Neural progenitor cell (in vitro differentiated cells): ENCODE measurements around the gene RFX7. TPM values are rescaled to one million over a fixed set of nuclear protein-coding genes. Genes with fewer than 3 reads are reported as not detected.
A peak's percentile ranks its signal among the peaks of the same experiment; 100 is the strongest.

Experiments
- DNase-seq: peaks from one replicate; pipeline ENCODE4 v3.0.0-alpha.2; 2016; ENCODE audit warnings: low spot score
- H2AFZ ChIP-seq: fragments of 200-600 bp; sonication (generic); replicated peaks from 2 replicates; pipeline ENCODE4 v1.6.1; 2016; ENCODE audit warnings: antibody characterized with exemption
- H3F3A ChIP-seq: fragments of 200-600 bp; sonication (generic); 2 replicates; pipeline ENCODE4 v1.6.1; 2016; ENCODE audit warnings: antibody characterized with exemption, low read depth
- H3K27ac ChIP-seq: fragments of 200-600 bp; sonication (generic); 2 replicates; pipeline ENCODE4 v1.5.1; 2016; ENCODE audit warnings: mild to moderate bottlenecking
- H3K27me3 ChIP-seq: fragments of 200-600 bp; sonication (generic); 2 replicates; pipeline ENCODE4 v1.6.1; 2016; ENCODE audit warnings: mild to moderate bottlenecking, moderate library complexity
- H3K36me3 ChIP-seq: fragments of 200-600 bp; sonication (generic); 2 replicates; pipeline ENCODE4 v1.5.1; 2016
- H3K4me1 ChIP-seq: fragments of 200-600 bp; sonication (generic); 2 replicates; pipeline ENCODE4 v1.6.1; 2016; ENCODE audit warnings: mixed run types
- H3K4me2 ChIP-seq: fragments of 200-600 bp; sonication (generic); 2 replicates; pipeline ENCODE4 v1.6.1; 2016
- H3K4me3 ChIP-seq: fragments of 200-600 bp; sonication (generic); 2 replicates; pipeline ENCODE4 v1.5.1; 2016
- H3K79me2 ChIP-seq: fragments of 200-600 bp; sonication (generic); 2 replicates; pipeline ENCODE4 v1.6.1; 2016; ENCODE audit warnings: low read depth
- H3K9ac ChIP-seq: fragments of 200-600 bp; sonication (generic); 2 replicates; pipeline ENCODE4 v1.6.1; 2016
- H3K9me3 ChIP-seq: fragments of 200-600 bp; sonication (generic); 2 replicates; pipeline ENCODE4 v1.5.1; 2016; ENCODE audit warnings: low read depth
- H4K20me1 ChIP-seq: fragments of 200-600 bp; sonication (generic); 2 replicates; pipeline ENCODE4 v1.6.1; 2016; ENCODE audit warnings: low read depth
- H3K27ac Mint-ChIP-seq: 3 replicates; pipeline ENCODE4 v1.8.0; 2021; ENCODE audit warnings: mixed read lengths
- H3K27me3 Mint-ChIP-seq: 2 replicates; pipeline ENCODE4 v1.8.0; 2022; ENCODE audit warnings: low read depth, mild to moderate bottlenecking, inconsistent platforms, moderate library complexity, mixed read lengths; ENCODE audit not compliant: insufficient read depth
- H3K36me3 Mint-ChIP-seq: 3 replicates; pipeline ENCODE4 v1.8.0; 2021; ENCODE audit warnings: mixed read lengths
- H3K4me1 Mint-ChIP-seq: 3 replicates; pipeline ENCODE4 v1.8.0; 2021; ENCODE audit warnings: mixed read lengths
- H3K4me3 Mint-ChIP-seq: 3 replicates; pipeline ENCODE4 v1.8.0; 2021; ENCODE audit warnings: mild to moderate bottlenecking, moderate library complexity, mixed read lengths
- H3K9me3 Mint-ChIP-seq: 3 replicates; pipeline ENCODE4 v1.8.0; 2020; ENCODE audit warnings: mixed read lengths
- EZH2 ChIP-seq: fragments of 200-600 bp; sonication (generic); IDR thresholded peaks from 2 replicates; pipeline ENCODE4 v1.6.1; 2017; ENCODE audit warnings: antibody characterized with exemption, mild to moderate bottlenecking, moderate library complexity
- EZH2phosphoT487 ChIP-seq: fragments of 200-600 bp; sonication (generic); IDR thresholded peaks from 2 replicates; pipeline ENCODE4 v1.6.1; 2017; ENCODE audit warnings: antibody characterized with exemption
- total RNA-seq: library from RNA; depleted of rRNA; stranded (reverse); fragments of >200 nt; gene quantifications from 2 replicates; pipeline ENCODE4 v1.2.3, GENCODE V29; 2015; ENCODE audit warnings: low replicate concordance
- TF ChIP-seq, protein P1 (sequence below): fragments of 200-600 bp; sonication (generic); IDR thresholded peaks from 2 replicates; pipeline ENCODE4 v1.5.1; 2017; ENCODE audit warnings: antibody characterized with exemption, mild to moderate bottlenecking

RFX7 gene
- total RNA-seq, 1 donor from 2014 or later: 24.1 TPM

DNA sequence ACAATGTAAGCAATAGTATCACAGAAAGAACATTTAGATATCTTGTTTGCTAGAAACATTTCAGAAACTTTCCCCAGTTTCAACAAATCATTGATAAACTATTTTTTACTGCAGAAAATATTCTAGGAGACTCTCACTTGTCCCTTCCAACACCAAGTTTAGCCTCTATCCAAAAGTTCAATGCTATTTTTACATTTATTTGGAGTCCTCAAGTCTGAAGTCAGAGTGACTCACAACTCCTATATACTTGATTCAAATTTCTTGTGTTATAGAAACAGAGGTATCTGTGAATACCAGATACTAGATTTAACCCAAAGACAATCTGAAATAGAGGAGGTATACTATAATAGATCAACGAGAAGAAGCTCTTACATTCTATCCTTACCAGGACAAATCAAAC, 49.6 kb downstream of the RFX7 start:
- H4K20me1 ChIP-seq: peaks cover 56% of the 10 kb centered on the region
- H3K4me1 ChIP-seq: no peaks in the 10 kb centered on the region
- Mint-ChIP-seq H3K27me3 (no peaks in the 10 kb centered on the region), H3K27ac (no peak overlapping the region), H3K9me3 (peaks cover 21% of the 10 kb centered on the region), H3K4me3 (no peak overlapping the region), H3K36me3 (peaks cover 38% of the 10 kb centered on the region), H3K4me1 (no peaks in the 10 kb centered on the region)
- no peaks in the 10 kb centered on the region for H3K9me3 ChIP-seq
- H3K36me3 ChIP-seq: no peaks in the 10 kb centered on the region
- no peak for DNase-seq
- no peak overlapping the region for H3K4me2 ChIP-seq
- H3K9ac ChIP-seq: no peak overlapping the region
- H3K79me2 ChIP-seq: peaks cover 100% of the 10 kb centered on the region
- H3K27me3 ChIP-seq: no peaks in the 10 kb centered on the region
- no peak overlapping the region for H3K27ac ChIP-seq
- no peak overlapping the region for H2AFZ ChIP-seq
- TF ChIP-seq EZH2phosphoT487 (no peak), EZH2 (no peak)
- TF ChIP-seq, protein P1, sequence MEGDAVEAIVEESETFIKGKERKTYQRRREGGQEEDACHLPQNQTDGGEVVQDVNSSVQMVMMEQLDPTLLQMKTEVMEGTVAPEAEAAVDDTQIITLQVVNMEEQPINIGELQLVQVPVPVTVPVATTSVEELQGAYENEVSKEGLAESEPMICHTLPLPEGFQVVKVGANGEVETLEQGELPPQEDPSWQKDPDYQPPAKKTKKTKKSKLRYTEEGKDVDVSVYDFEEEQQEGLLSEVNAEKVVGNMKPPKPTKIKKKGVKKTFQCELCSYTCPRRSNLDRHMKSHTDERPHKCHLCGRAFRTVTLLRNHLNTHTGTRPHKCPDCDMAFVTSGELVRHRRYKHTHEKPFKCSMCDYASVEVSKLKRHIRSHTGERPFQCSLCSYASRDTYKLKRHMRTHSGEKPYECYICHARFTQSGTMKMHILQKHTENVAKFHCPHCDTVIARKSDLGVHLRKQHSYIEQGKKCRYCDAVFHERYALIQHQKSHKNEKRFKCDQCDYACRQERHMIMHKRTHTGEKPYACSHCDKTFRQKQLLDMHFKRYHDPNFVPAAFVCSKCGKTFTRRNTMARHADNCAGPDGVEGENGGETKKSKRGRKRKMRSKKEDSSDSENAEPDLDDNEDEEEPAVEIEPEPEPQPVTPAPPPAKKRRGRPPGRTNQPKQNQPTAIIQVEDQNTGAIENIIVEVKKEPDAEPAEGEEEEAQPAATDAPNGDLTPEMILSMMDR: no peak
- no peaks in the 10 kb centered on the region for H3F3A ChIP-seq
- H3K4me3 ChIP-seq: no peak overlapping the region

DNA sequence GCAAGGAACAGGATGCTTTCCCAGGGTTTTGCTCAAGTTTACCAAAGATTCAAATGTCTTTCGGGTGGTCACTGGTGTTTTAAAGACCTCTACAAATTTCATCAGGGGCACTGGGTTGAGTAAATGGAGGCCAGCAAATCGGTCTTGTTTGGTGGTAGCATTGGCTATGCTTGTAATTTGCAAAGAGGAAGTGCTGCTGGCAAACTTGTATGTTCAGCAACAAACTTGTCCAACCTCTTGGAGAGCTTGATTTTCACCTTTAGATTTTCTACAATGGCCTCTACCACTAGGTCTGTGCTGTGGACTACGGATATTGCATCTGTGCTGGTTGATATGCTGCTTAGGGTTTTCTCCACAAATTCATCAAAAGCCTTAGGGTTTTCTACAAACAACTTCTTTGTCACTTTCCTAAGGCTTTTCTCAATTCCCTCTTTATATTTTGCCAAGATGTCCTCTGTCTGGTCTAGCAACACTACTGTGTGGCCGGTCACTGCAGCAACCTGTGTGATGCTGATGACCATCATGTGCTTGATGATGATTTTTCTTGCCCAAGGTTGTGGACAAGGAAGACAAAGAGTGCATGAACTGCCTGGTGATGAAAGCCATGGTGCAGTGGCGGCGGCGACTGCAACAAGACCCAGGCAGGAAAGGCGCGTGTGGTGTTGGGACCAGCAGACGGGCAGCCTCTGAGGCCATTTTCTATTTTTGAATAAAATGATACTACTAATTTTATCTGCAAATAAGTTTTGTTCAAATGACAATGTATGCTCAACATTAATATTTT, 50.8 kb downstream of the RFX7 start:
- Histone ChIP-seq H2AFZ (no peak overlapping the region), H3K4me1 (no peaks in the 10 kb centered on the region), H3K36me3 (no peaks in the 10 kb centered on the region), H3F3A (no peaks in the 10 kb centered on the region), H3K27ac (no peak overlapping the region), H4K20me1 (peaks cover 61% of the 10 kb centered on the region), H3K9ac (no peak overlapping the region), H3K27me3 (no peaks in the 10 kb centered on the region), H3K4me3 (no peak overlapping the region), H3K4me2 (no peak overlapping the region), H3K79me2 (peaks cover 100% of the 10 kb centered on the region), H3K9me3 (no peaks in the 10 kb centered on the region)
- no peaks in the 10 kb centered on the region for H3K4me1 Mint-ChIP-seq
- no peak for TF ChIP-seq EZH2phosphoT487
- TF ChIP-seq, protein P1: no peak
- TF ChIP-seq EZH2: no peak
- no peak for DNase-seq
- H3K4me3 Mint-ChIP-seq: no peak overlapping the region
- no peaks in the 10 kb centered on the region for H3K27me3 Mint-ChIP-seq
- H3K27ac Mint-ChIP-seq: no peak overlapping the region
- peaks cover 22% of the 10 kb centered on the region for H3K9me3 Mint-ChIP-seq
- peaks cover 40% of the 10 kb centered on the region for H3K36me3 Mint-ChIP-seq

DNA sequence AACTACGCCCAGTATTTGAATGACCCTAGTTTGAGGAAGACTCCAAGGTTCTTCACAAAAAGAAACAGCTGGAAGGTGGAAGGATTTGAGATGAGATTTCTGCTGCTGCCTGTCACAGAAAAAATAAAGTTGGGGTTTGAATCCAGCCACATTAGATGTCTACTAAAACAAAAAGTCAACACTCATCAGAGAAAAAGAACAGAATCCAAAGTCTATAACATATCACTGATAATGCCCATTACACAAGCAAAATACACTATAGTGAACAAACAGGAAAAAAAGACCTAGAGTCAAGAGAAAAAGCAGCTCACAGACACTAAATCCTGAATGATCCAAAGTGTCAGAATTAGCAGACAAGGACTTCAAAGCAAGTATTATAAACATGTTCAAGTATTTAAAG, 56.0 kb downstream of the RFX7 start:
- H3K79me2 ChIP-seq: peaks cover 100% of the 10 kb centered on the region
- no peaks in the 10 kb centered on the region for H3K27me3 Mint-ChIP-seq
- no peaks in the 10 kb centered on the region for H3F3A ChIP-seq
- H3K9ac ChIP-seq: no peak overlapping the region
- peak overlapping the region; percentile 2 for H3K27ac Mint-ChIP-seq
- peaks cover 7% of the 10 kb centered on the region for H3K9me3 ChIP-seq
- H3K36me3 Mint-ChIP-seq: peaks cover 55% of the 10 kb centered on the region
- no peaks in the 10 kb centered on the region for H3K4me1 ChIP-seq
- no peak overlapping the region for H3K4me2 ChIP-seq
- peaks cover 53% of the 10 kb centered on the region for H4K20me1 ChIP-seq
- peak overlapping the region; percentile 60 for H3K27ac ChIP-seq
- peaks cover 14% of the 10 kb centered on the region for H3K36me3 ChIP-seq
- no peaks in the 10 kb centered on the region for H3K27me3 ChIP-seq
- no peak for DNase-seq
- H3K4me3 ChIP-seq: no peak overlapping the region
- H3K4me3 Mint-ChIP-seq: no peak overlapping the region
- no peaks in the 10 kb centered on the region for H3K4me1 Mint-ChIP-seq
- no peak overlapping the region for H2AFZ ChIP-seq
- TF ChIP-seq, protein P1: no peak
- TF ChIP-seq EZH2: no peak
- TF ChIP-seq EZH2phosphoT487: no peak
- H3K9me3 Mint-ChIP-seq: peaks cover 41% of the 10 kb centered on the region
